KOPT-K1 (cell line): Measurements from ENCODE around the gene DNAJB14.
"Not testable (repeated sequence)": the region's sequence is repeated elsewhere in the genome, so short reads cannot be mapped to it uniquely, and the experiment has no call there.

ENCODE experiments used
- H3K27ac ChIP-seq: fragments of 200-600 bp; sonication (generic); 2 replicates; pipeline ENCODE4 v1.5.1; 2016; ENCODE audit warnings: antibody characterized with exemption, mild to moderate bottlenecking, low read depth, low read length; ENCODE audit not compliant: poor library complexity, severe bottlenecking
- H3K36me3 ChIP-seq: fragments of 200-600 bp; sonication (generic); 2 replicates; pipeline ENCODE4 v1.5.1; 2017; ENCODE audit warnings: antibody characterized with exemption, mild to moderate bottlenecking, low read length, moderate library complexity; ENCODE audit not compliant: insufficient read depth
- H3K9me3 ChIP-seq: fragments of 200-600 bp; sonication (generic); 2 replicates; pipeline ENCODE4 v1.5.1; 2017; ENCODE audit warnings: antibody characterized with exemption, low read length, mild to moderate bottlenecking; ENCODE audit not compliant: insufficient read depth, poor library complexity, severe bottlenecking

Gene DNAJB14

GRCh38 chr4:99946356-99947189 is at the start of gene DNAJB14:
DNAJB14 (minus strand) TSS chr4:99946618; CDS start chr4:99946571, 47 bp downstream.
- Histone ChIP-seq H3K9me3 (no peaks in the 10 kb centered on the region), H3K36me3 (peaks cover 46% of the 10 kb centered on the region), H3K27ac (peak within 1 kb of the TSS; percentile 87)

DNA sequence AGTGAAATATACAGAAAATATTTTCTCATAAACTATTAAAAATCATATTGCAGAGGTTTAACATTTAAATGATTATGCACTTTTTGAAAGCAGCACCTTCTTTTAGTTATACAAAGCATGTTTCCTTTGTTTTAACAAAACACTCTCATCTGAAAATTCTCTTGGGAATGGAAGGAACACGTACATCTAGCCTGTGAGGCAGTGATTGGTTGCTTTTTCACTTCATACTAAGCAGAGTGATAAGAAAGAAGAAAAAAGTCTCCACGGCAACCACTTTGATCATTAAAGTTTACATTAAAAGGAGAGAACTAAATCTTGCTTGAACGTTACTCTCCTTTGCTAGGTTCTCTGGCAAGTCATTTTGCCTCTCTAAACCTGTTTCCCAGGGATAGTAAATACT is 45.3 kb upstream of the DNAJB14 start:
- Histone ChIP-seq H3K36me3 (no peaks in the 10 kb centered on the region), H3K9me3 (no peaks in the 10 kb centered on the region), H3K27ac (no peak overlapping the region)

DNA sequence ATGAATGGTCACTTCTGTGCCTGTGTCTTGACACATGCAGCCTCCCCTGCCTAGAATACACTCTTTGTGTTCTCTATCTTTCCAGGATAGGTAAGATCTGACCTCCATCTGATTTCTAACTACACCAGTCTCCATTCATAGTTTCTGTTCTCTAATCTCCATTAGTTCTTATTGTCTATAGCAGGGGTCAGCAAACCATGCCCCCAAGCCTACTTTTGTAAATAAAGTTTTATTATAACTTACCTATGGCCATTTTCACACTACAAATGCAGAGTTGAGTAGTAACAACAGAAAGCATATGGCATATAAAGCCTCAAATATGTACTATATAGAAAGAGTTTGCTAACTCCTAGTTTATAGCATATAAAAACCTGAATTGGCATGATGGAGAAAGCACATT is 41.3 kb upstream of the DNAJB14 start:
- Histone ChIP-seq H3K36me3 (no peaks in the 10 kb centered on the region), H3K27ac (no peak overlapping the region), H3K9me3 (no peaks in the 10 kb centered on the region)

GRCh38 chr4:99986792-99987191 is 40.4 kb upstream of the DNAJB14 start:
- Histone ChIP-seq H3K27ac (no peak overlapping the region), H3K36me3 (no peaks in the 10 kb centered on the region), H3K9me3 (no peaks in the 10 kb centered on the region)

DNA sequence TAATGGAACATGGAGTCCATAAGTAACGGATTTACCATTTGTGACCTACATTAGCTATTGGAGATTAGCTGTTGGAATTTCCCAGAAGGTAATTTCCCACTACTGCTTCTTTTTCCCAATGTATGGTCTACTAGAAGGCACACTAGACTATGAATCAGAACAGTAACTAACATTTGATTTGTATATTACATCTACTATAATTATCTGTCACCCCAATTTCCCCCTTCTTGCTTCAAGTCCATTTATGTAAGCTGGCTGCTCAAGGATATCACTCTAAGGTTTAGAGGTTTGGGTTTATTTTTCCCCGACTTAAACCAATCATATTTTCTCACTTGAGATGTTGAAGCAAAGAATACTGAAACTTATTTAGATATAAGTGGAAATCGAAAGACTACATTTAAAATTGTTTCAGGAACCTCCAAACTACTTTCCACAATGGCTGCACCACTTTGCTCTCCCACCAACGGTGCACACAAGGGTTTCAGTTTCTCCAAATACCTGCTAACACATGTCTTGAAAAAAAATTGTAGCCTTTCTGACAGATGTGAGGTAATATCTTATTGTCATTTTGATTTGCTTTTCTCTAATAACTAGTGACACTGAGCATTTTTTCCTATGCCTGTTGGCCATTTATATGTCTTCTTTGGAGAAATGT is 37.0 kb upstream of the DNAJB14 start:
- no peaks in the 10 kb centered on the region for H3K9me3 ChIP-seq
- no peaks in the 10 kb centered on the region for H3K36me3 ChIP-seq
- no peak overlapping the region for H3K27ac ChIP-seq

DNA sequence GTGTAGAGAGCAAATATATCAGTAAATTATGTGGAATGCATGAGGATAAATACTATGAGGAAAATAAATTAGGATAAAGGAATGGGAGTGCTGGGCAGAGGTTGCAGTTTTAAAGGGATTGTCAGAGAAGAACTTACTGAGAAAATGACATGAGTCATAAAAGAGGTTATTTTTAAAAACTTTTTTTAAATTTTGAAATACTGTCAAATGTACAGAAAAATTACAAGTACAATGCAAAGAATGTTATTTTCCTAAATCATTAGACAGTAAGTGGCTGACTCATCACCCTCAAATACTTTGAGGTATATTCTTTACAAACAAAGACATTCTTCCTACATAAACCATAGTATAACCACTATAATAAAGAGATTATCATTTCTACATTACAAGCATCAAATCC is 33.5 kb upstream of the DNAJB14 start:
- Histone ChIP-seq H3K36me3 (no peaks in the 10 kb centered on the region), H3K27ac (no peak overlapping the region), H3K9me3 (no peaks in the 10 kb centered on the region)

DNA sequence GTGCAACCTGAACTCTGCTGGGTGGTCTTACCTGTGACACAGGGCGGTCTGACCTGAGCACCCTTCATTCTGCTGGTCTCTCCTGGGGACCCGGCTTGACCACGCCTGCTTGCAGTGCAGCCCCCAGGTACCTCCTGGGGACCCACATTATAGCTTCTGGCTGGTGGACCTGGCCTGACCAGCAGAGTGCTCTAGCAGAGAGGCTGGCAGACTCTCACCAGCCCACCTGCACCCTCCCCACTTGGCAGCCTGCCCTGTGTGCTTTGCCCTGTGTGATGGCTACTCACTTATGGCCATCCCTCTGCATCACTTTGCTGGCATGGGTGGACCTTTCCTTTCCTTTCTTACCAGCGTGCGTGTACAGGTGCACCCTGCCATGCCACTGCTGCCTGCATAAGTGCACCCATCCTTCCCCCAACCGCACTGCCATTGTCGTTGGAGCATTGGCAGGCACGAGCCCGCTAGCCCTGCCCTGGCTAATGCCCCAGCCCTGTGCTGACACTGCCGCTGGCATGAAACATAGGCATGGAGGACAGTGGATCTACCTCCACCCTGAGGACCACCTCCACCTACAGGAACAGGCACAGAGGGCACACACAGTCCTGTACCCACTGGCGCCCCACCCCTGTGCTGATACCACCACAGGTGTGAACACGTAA is 25.2 kb upstream of the DNAJB14 start:
- Histone ChIP-seq H3K27ac (no peak overlapping the region), H3K36me3 (no peaks in the 10 kb centered on the region), H3K9me3 (no peaks in the 10 kb centered on the region)

GRCh38 chr4:99968330-99968729 is 21.9 kb upstream of the DNAJB14 start:
- H3K36me3 ChIP-seq, result no peaks in the 10 kb centered on the region
- H3K27ac ChIP-seq, result no peak overlapping the region
- H3K9me3 ChIP-seq, result no peaks in the 10 kb centered on the region

DNA sequence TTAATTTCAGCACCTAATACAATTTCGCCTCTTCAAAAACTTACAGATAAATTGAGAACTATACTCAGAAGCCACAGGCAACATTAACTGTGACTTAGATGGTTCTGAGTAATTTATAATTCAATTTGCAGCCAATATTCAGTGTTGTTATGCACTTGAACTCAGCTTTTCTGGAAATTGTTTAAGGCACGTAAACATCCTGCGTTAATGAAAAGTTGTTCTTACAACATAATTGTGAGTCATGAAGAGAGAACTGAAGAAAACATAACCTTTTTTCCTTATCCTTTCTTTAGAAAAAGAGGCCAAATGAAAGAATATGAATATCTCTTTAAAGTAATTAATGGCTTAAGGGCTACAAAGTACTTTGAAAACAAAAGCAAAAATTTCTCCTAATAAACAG is 20.3 kb upstream of the DNAJB14 start:
- Histone ChIP-seq H3K36me3 (no peaks in the 10 kb centered on the region), H3K27ac (no peak overlapping the region), H3K9me3 (no peaks in the 10 kb centered on the region)

DNA sequence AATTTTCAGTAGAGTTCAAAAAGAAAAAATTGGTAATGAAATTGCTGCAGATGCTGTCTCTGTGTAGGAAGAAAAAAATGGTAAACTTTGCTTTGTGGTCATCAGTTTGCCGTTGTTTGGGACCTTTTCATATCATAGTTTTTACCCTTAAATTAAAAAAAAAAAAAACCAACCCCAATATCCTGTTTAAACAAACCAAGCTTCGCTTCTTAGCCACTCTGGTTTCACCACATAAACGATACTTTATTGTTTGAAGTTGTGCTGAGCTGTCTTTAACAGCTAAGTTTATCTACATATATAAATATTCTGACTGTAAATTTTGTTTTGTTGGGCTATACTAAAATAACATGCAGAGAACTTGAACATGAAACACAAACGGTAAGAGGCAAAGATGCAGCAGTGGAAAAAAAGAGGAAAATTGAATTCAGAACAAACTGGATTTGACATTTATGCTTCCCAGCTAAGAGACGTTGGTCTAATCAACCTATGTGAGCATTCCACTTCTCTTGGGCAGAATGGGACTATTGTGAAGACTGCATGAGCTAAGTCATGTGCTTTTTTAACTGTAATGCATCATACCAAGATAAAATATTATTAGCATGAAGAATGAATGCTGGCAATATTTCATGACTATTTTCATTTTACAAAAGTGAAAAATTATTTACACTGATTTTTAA is 19.4 kb upstream of the DNAJB14 start:
- Histone ChIP-seq H3K27ac (peak overlapping the region; percentile 20), H3K9me3 (no peaks in the 10 kb centered on the region), H3K36me3 (no peaks in the 10 kb centered on the region)

DNA sequence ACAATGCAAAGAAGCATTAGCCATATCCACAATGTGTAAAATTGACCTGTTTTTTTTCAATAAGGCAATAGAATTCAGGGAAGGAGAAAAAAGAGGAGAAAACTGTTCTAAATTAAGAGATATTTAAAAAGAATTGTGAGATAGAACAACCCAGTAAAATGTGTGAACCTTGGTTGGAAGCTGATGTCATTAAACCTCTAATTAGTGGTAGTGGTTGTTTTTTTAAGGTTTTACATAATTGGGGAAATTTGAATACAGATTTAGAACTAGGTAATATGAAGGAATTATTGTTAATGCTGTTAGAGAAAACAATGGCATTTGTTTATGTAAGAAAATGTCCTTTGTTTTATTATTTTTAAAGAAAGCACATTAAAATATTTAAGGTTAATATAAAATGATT is 18.8 kb upstream of the DNAJB14 start:
- no peaks in the 10 kb centered on the region for H3K9me3 ChIP-seq
- no peaks in the 10 kb centered on the region for H3K36me3 ChIP-seq
- no peak overlapping the region for H3K27ac ChIP-seq

GRCh38 chr4:99961711-99962110 is 15.3 kb upstream of the DNAJB14 start:
- H3K9me3 ChIP-seq, result no peaks in the 10 kb centered on the region
- H3K27ac ChIP-seq, result no peak overlapping the region
- H3K36me3 ChIP-seq, result no peaks in the 10 kb centered on the region

DNA sequence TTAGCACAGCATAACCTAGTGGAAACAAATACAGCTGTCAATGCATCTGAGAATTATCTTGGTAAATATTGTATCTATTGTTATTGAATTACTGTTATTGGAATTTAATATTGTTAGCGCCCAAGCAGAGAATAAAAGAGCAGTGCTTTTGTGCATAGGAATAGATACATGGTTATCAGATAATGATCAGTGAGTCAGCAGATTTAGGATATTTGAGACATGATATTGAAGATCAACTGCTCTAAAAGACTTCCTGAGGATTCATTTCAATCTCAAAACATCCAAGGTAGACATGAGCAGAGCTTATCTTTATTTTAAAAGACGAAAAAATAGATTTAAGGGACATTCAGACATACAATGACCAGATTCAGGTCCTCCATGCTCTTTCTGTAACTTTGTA is 14.2 kb upstream of the DNAJB14 start:
- Histone ChIP-seq H3K9me3 (no peaks in the 10 kb centered on the region), H3K27ac (no peak overlapping the region), H3K36me3 (no peaks in the 10 kb centered on the region)

- H3K36me3 ChIP-seq, H3K9me3 ChIP-seq, H3K27ac ChIP-seq: not testable (repeated sequence)
These were observed 11.8 kb upstream of the DNAJB14 start for GRCh38 chr4:99958207-99958606.

DNA sequence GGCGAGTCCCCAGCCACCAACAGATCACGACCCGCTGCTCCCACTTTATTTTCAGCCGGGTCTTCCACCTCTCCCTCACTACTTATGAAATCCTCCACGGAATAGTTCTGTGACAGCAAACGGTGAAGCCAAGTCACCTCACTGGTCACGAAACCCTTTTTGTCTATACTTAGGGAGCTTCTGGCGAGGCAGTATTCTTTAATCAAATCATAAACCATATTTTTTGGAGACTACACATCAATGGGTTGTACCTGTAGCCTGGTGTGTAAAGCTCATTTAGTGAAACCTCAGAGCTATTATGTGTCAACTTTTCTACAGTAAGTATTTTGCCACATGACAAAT is 4.5 kb upstream of the DNAJB14 start:
- Histone ChIP-seq H3K9me3 (no peaks in the 10 kb centered on the region), H3K36me3 (peaks cover 26% of the 10 kb centered on the region), H3K27ac (peak overlapping the region; percentile 96)
